Smooth muscle cell (in vitro differentiated cells): ENCODE results near the gene MGLL. TPM values are rescaled to one million over a fixed set of nuclear protein-coding genes. Genes with fewer than 3 reads are reported as not detected.

Experiments
- DNase-seq: peaks from one replicate; lab custom pipeline; 2025; ENCODE audit not compliant: unreplicated experiment; lab: John Stamatoyannopoulos, UW
- H2AFZ ChIP-seq: fragments of 200-600 bp; sonication (generic); 2 replicates; pipeline ENCODE4 v1.6.0; 2016; ENCODE audit warnings: antibody characterized with exemption, low read depth, mild to moderate bottlenecking
- H3F3A ChIP-seq: fragments of 200-600 bp; sonication (generic); 2 replicates; pipeline ENCODE4 v1.6.0; 2017; ENCODE audit warnings: antibody characterized with exemption, low read depth
- H3K27ac ChIP-seq: fragments of 200-600 bp; sonication (generic); 2 replicates; pipeline ENCODE4 v1.5.1; 2016; ENCODE audit warnings: low read depth, mild to moderate bottlenecking
- H3K27me3 ChIP-seq: fragments of 200-600 bp; sonication (generic); 2 replicates; pipeline ENCODE4 v1.6.1; 2016; ENCODE audit warnings: low read depth, mild to moderate bottlenecking
- H3K36me3 ChIP-seq: fragments of 200-600 bp; sonication (generic); 2 replicates; pipeline ENCODE4 v1.5.1; 2016; ENCODE audit warnings: low read depth
- H3K4me1 ChIP-seq: fragments of 200-600 bp; sonication (generic); 2 replicates; pipeline ENCODE4 v1.5.1; 2016; ENCODE audit warnings: low read depth
- H3K4me2 ChIP-seq: fragments of 200-600 bp; sonication (generic); 2 replicates; pipeline ENCODE4 v1.6.0; 2016; ENCODE audit warnings: mild to moderate bottlenecking
- H3K4me3 ChIP-seq: fragments of 200-600 bp; sonication (generic); 2 replicates; pipeline ENCODE4 v1.5.1; 2016; ENCODE audit warnings: mild to moderate bottlenecking
- H3K79me2 ChIP-seq: fragments of 200-600 bp; sonication (generic); 2 replicates; pipeline ENCODE4 v1.6.0; 2016; ENCODE audit warnings: low read depth, mild to moderate bottlenecking
- H3K9ac ChIP-seq: fragments of 200-600 bp; sonication (generic); 2 replicates; pipeline ENCODE4 v1.6.0; 2016; ENCODE audit warnings: low read depth
- H3K9me3 ChIP-seq: fragments of 200-600 bp; sonication (generic); replicated peaks from 2 replicates; pipeline ENCODE4 v1.5.1; 2016; ENCODE audit warnings: low read depth
- H4K20me1 ChIP-seq: fragments of 200-600 bp; sonication (generic); 2 replicates; pipeline ENCODE4 v1.6.0; 2016; ENCODE audit warnings: low read depth
- CTCF ChIP-seq: fragments of 200-600 bp; sonication (generic); IDR thresholded peaks from 2 replicates; pipeline ENCODE4 v1.5.1; 2017; ENCODE audit warnings: borderline replicate concordance, mild to moderate bottlenecking, antibody characterized with exemption; ENCODE audit not compliant: insufficient read depth, poor library complexity, severe bottlenecking
- WGBS: methylation state at CpG from one replicate; pipeline ENCODE4 v1.1.7; 2016; ENCODE audit warnings: low lambda C conversion rate; 5-methylcytosine and 5-hydroxymethylcytosine counted together
- polyA plus RNA-seq: library from polyadenylated mRNA; unstranded; fragments of >200 nt; fragmentation: Nextera tagmentation; extraction: Ambion mirVana; gene quantifications from 2 replicates; pipeline ENCODE4 v1.2.1, GENCODE V29; 2016
- total RNA-seq: library from RNA; depleted of rRNA; stranded (reverse); fragments of >200 nt; gene quantifications from 2 replicates; pipeline ENCODE4 v1.2.3, GENCODE V29; 2014

The MGLL gene
- total and polyA plus RNA-seq, 2 experiments from 2014 or later = 13.6 to 22.5 TPM

- no peaks in the 10 kb centered on the region for H3K4me1 ChIP-seq
- H3F3A ChIP-seq = no peaks in the 10 kb centered on the region
- H3K9ac ChIP-seq = no peak overlapping the region
- no peaks in the 10 kb centered on the region for H3K9me3 ChIP-seq
- no peaks in the 10 kb centered on the region for H3K27me3 ChIP-seq
- no peaks in the 10 kb centered on the region for H3K36me3 ChIP-seq
- WGBS = 79% methylated on average over 10 of the region's 10 CpGs
- no peak overlapping the region for H2AFZ ChIP-seq
- no peaks in the 10 kb centered on the region for H4K20me1 ChIP-seq
- DNase-seq = no peak
- H3K4me2 ChIP-seq = no peak overlapping the region
- TF ChIP-seq CTCF = no peak
- H3K4me3 ChIP-seq = no peak overlapping the region
- H3K79me2 ChIP-seq = no peaks in the 10 kb centered on the region
- H3K27ac ChIP-seq = no peak overlapping the region
Observed at GRCh38 chr3:127746400-127747057, 75.8 kb downstream of the MGLL start.

- Histone ChIP-seq H3K27ac (no peak overlapping the region), H3K4me2 (no peak overlapping the region), H3K79me2 (no peaks in the 10 kb centered on the region), H3K36me3 (no peaks in the 10 kb centered on the region), H3K4me3 (no peak overlapping the region), H3K9me3 (no peaks in the 10 kb centered on the region), H4K20me1 (no peaks in the 10 kb centered on the region), H3K9ac (no peak overlapping the region), H2AFZ (no peak overlapping the region), H3K27me3 (no peaks in the 10 kb centered on the region), H3K4me1 (no peaks in the 10 kb centered on the region), H3F3A (no peaks in the 10 kb centered on the region)
- DNase-seq = no peak
- no peak for TF ChIP-seq CTCF
- 94% methylated on average over 11 of the region's 11 CpGs for WGBS
Observed at GRCh38 chr3:127745656-127746399, 76.5 kb downstream of the MGLL start.

- no peak for DNase-seq
- Histone ChIP-seq H2AFZ (no peak overlapping the region), H3K79me2 (no peaks in the 10 kb centered on the region), H3K36me3 (no peaks in the 10 kb centered on the region), H4K20me1 (no peaks in the 10 kb centered on the region), H3K4me1 (no peaks in the 10 kb centered on the region), H3K9ac (no peak overlapping the region), H3K27me3 (no peaks in the 10 kb centered on the region), H3K4me3 (no peak overlapping the region), H3K9me3 (no peaks in the 10 kb centered on the region), H3K4me2 (no peak overlapping the region), H3K27ac (no peak overlapping the region), H3F3A (no peaks in the 10 kb centered on the region)
- TF ChIP-seq CTCF = no peak
- 76% methylated on average over 8 of the region's 8 CpGs for WGBS
Observed at GRCh38 chr3:127744875-127745274, 77.4 kb downstream of the MGLL start.
